ENCODE measurements around the gene CXCL3. TPM values are rescaled to one million over a fixed set of nuclear protein-coding genes. Genes with fewer than 3 reads are reported as not detected.

Gene CXCL3
- total and polyA plus RNA-seq, 9 of the 15 experiments (the other 6 are each of a cell fraction or from before 2014, with no cell fraction given): 2.3 to 8.9 (median 6.1) TPM

- TF ChIP-seq HDAC6 (IDR thresholded peaks at IDR 0.05; ENCODE audit: low read depth, low read length) (no peak), DLX4 (CRISPR knock-in tag; IDR thresholded peaks at IDR 0.05) (no peak), BHLHE40 (IDR thresholded peaks at IDR 0.05; ENCODE audit: low read length) (no peak), PKNOX1 (IDR thresholded peaks at IDR 0.05) (peak; percentile 70), EGR1 (conservative IDR thresholded peaks at IDR 0.05) (no peak), MAZ (CRISPR knock-in tag; conservative IDR thresholded peaks at IDR 0.05 in 1 of 2, IDR thresholded peaks at IDR 0.05 in 1 of 2) (peak in 1 of 2 experiments; percentile 22; a peak in 1 of 4 replicates), KDM1A (IDR thresholded peaks at IDR 0.05) (no peak), POU5F1 (IDR thresholded peaks at IDR 0.05; ENCODE audit: borderline replicate concordance, low read depth, low read length, partially characterized antibody) (no peak), RNF219 (CRISPR knock-in tag; IDR thresholded peaks at IDR 0.05) (no peak), NR1H2 (CRISPR knock-in tag; IDR thresholded peaks at IDR 0.05) (no peak), ZBTB7A (IDR thresholded peaks at IDR 0.05; ENCODE audit: borderline replicate concordance, control insufficient read depth, low read depth, low read length) (0 out of 2 replicates have a peak, but pooled peaks have one; percentile 35), SRSF3 (IDR thresholded peaks at IDR 0.05; ENCODE audit: insufficient read depth, low read length) (no peak), ARID1B (IDR thresholded peaks at IDR 0.05) (peak; percentile 21; the same call in 1 of the 2 replicates)
Measured at GRCh38 chr4:74037076-74037955, 1.2 kb downstream of the CXCL3 start (continued).

All from K562 (cell line).